Measurements from ENCODE around the gene FAM168A.
A peak's percentile ranks its signal among the peaks of the same experiment; 100 is the strongest.

Gene FAM168A

DNA sequence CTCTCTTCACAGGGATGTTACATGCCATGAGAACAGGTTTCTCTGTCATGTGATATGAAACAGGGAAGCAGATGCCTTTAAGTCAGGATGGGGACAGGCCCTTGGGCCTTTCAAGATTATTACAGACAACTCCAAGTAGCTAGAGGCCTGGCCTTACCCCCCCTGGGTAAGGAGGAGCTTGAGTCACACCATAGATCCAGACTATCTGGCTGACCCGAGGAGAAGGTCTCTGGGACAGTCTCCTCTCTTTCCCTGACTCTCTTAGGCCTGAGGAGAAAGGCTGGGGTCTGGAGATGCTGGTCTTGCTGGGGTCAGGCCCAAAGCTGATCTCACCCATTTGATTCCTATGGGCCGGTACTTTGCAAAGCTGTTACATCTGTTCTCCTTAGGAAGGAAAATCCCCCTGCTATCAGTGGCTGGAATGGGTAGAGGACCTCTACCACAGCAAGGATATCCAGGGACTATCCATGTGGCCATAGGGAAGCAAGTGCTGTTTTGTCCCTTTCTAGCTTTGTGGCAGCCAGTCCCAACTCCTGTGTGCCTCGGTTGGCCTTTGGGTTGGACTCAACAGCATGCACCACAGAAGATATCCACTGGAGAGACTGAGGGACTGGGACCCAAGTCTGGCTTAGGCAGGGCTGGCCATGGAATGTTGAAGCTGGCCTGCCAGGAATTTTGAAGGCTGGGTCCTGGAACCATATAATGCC lies 196.5 kb downstream of the FAM168A start:
- ATAC-seq, result no peak
- H3K27me3 Mint-ChIP-seq, result no peaks in the 10 kb centered on the region
- peaks cover 13% of the 10 kb centered on the region for H3K36me3 Mint-ChIP-seq (ENCODE audit: low read depth)
- no peak overlapping the region for H3K4me3 Mint-ChIP-seq
- H3K9me3 Mint-ChIP-seq, result no peaks in the 10 kb centered on the region
- peaks cover 3% of the 10 kb centered on the region for H3K4me1 Mint-ChIP-seq
- DNase-seq, result no peak
- no peak overlapping the region for H3K27ac Mint-ChIP-seq

- no peak overlapping the region for H3K4me3 Mint-ChIP-seq
Observed at GRCh38 chr11:73400293-73400692, 197.6 kb downstream of the FAM168A start.

GRCh38 chr11:73399636-73400035 lies 198.3 kb downstream of the FAM168A start:
- H3K36me3 Mint-ChIP-seq (ENCODE audit: low read depth), result peaks cover 15% of the 10 kb centered on the region
- ATAC-seq, result no peak
- H3K4me1 Mint-ChIP-seq, result peaks cover 3% of the 10 kb centered on the region
- H3K9me3 Mint-ChIP-seq, result no peaks in the 10 kb centered on the region
- no peak for DNase-seq
- no peak overlapping the region for H3K4me3 Mint-ChIP-seq
- H3K27me3 Mint-ChIP-seq, result no peaks in the 10 kb centered on the region
- peak overlapping the region; percentile 77 for H3K27ac Mint-ChIP-seq

More at GRCh38 chr11:73400293-73400692, 197.6 kb downstream of the FAM168A start:
- no peak for ATAC-seq
- no peaks in the 10 kb centered on the region for H3K27me3 Mint-ChIP-seq
- no peak for DNase-seq
- H3K27ac Mint-ChIP-seq, result no peak overlapping the region
- peaks cover 15% of the 10 kb centered on the region for H3K36me3 Mint-ChIP-seq (ENCODE audit: low read depth)
- H3K9me3 Mint-ChIP-seq, result no peaks in the 10 kb centered on the region
- H3K4me1 Mint-ChIP-seq, result peaks cover 3% of the 10 kb centered on the region

DNA sequence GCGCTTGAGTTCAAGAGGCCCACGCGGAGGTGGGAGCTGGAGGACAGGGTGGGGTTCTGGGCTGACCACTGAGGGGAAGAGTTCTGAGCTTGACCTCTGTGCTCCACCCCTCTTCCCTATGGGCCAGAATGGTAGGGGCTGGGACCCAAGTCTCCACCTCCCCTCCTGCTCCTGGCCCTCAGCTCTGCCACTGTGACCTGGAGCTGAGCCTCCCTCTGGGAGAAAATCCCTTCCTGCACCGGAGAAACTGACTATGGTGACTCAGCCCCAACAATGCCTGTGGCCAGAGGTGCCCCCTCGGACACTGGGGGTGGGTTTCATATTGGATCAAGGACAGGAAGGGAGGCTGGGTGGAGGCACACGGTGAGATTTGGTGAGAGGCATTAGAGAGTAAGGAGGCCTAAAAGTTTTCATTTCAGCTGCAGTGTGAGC lies 198.7 kb downstream of the FAM168A start:
- H3K9me3 Mint-ChIP-seq, result no peaks in the 10 kb centered on the region
- DNase-seq, result no peak
- H3K4me1 Mint-ChIP-seq, result peaks cover 3% of the 10 kb centered on the region
- peaks cover 15% of the 10 kb centered on the region for H3K36me3 Mint-ChIP-seq (ENCODE audit: low read depth)
- no peaks in the 10 kb centered on the region for H3K27me3 Mint-ChIP-seq
- no peak for ATAC-seq
- no peak overlapping the region for H3K4me3 Mint-ChIP-seq
- peak overlapping the region; percentile 77 for H3K27ac Mint-ChIP-seq

DNA sequence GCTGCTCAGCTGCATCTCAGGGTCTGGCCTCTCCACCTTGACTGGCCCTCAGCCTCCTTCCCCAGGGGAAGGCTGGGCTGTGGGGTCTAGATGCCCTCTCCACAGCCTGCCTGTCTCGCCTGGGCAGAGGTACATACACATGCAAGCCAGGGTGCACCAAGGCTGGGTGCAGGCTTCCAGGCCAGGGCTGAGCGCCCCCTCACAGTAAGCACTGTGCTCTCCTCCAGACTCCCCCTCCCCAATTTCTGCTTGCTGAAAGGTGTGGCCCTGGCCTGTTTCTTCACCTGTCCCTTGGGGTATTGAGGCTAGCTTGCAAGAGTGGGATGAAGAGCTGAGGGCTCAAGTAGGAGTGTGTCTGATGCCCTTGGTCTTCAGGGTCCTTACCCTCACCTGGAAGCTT lies 199.2 kb downstream of the FAM168A start:
- Mint-ChIP-seq H3K4me3 (no peak overlapping the region), H3K9me3 (no peaks in the 10 kb centered on the region), H3K36me3 (ENCODE audit: low read depth) (peaks cover 15% of the 10 kb centered on the region), H3K4me1 (peaks cover 3% of the 10 kb centered on the region), H3K27ac (no peak overlapping the region), H3K27me3 (no peaks in the 10 kb centered on the region)
- no peak for DNase-seq
- ATAC-seq, result no peak

DNA sequence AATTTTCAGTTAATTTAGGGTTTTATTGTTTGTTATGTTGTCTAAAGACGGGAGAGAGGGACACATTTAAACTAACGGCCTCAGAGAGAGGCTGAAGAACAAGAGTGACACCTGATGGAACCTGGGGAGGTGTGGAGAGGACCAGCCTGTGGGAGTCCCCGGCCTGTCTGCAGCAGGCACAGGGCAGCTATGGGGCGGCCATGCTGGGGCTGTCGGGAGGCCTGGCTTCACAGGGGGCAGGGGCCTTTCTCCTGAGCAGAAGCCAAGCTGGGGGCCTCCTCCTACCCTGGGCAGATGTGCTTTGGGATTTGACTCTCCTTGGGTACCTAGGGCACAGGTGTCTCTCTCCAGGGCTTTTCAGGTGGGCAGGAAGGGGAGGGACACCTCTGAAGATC lies 199.8 kb downstream of the FAM168A start:
- Mint-ChIP-seq H3K27ac (no peak overlapping the region), H3K4me3 (no peak overlapping the region), H3K27me3 (no peaks in the 10 kb centered on the region), H3K36me3 (ENCODE audit: low read depth) (peaks cover 15% of the 10 kb centered on the region), H3K4me1 (peaks cover 3% of the 10 kb centered on the region), H3K9me3 (no peaks in the 10 kb centered on the region)
- DNase-seq (no peak), ATAC-seq (no peak)

DNA sequence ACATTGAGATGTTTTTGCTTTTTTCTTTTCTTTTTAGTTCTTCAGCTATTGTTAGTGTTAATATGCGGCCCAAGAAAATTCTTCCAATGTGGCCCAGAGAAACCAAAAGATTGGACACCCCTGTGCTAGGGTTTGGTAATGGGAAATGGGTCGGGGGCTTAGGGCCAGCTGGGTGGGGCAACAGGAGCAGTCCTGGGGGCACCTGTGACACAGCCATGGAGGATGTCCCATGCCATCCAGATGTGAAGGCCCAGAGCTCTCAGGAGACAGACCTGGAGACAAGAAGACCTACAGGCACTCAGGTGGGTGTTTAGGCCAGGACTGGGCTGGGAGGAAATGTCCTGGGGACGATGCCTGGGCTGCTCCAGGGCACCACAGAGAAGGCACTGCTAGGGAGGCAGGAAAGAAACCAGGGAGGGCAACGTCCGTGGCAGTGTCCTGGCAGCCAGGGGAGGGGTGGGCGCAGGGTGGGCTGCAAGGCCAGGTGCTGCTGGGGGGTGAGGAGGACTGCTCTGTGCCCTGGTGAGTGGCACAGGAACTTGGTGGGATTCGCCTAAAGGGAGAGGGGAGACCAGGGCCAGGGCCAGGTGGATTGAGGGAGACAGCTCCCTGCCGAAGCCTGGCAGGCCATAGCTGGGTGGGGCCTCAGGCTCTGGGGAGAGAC lies 200.3 kb downstream of the FAM168A start:
- no peak overlapping the region for H3K4me3 Mint-ChIP-seq
- H3K27ac Mint-ChIP-seq, result no peak overlapping the region
- H3K9me3 Mint-ChIP-seq, result no peaks in the 10 kb centered on the region
- DNase-seq (no peak), ATAC-seq (no peak)
- peaks cover 1% of the 10 kb centered on the region for H3K4me1 Mint-ChIP-seq
- H3K36me3 Mint-ChIP-seq (ENCODE audit: low read depth), result peaks cover 15% of the 10 kb centered on the region
- H3K27me3 Mint-ChIP-seq, result no peaks in the 10 kb centered on the region

DNA sequence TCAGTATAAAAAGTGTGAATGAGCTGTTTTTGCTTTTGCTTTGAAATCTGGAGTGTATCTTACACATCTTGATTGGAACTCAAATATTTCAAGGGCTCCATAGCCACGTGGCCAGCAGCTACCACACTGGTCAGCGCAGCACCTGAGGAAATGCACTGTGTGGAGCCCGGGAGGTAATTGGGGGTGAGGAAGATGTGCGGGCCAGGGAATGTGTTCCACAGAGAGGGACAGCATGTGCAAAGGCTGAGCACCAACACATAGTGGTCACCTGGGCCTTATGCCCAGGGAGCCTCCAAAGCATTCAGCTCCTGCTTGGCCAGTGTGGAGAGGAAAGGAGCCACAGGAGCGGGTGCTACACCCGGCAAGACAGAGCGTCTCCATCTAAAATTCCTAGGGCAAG lies 200.9 kb downstream of the FAM168A start:
- H3K9me3 Mint-ChIP-seq, result no peaks in the 10 kb centered on the region
- H3K27me3 Mint-ChIP-seq, result no peaks in the 10 kb centered on the region
- no peak overlapping the region for H3K27ac Mint-ChIP-seq
- no peak overlapping the region for H3K4me3 Mint-ChIP-seq
- H3K4me1 Mint-ChIP-seq, result peaks cover 1% of the 10 kb centered on the region
- peaks cover 17% of the 10 kb centered on the region for H3K36me3 Mint-ChIP-seq (ENCODE audit: low read depth)
- DNase-seq, result no peak
- no peak for ATAC-seq

DNA sequence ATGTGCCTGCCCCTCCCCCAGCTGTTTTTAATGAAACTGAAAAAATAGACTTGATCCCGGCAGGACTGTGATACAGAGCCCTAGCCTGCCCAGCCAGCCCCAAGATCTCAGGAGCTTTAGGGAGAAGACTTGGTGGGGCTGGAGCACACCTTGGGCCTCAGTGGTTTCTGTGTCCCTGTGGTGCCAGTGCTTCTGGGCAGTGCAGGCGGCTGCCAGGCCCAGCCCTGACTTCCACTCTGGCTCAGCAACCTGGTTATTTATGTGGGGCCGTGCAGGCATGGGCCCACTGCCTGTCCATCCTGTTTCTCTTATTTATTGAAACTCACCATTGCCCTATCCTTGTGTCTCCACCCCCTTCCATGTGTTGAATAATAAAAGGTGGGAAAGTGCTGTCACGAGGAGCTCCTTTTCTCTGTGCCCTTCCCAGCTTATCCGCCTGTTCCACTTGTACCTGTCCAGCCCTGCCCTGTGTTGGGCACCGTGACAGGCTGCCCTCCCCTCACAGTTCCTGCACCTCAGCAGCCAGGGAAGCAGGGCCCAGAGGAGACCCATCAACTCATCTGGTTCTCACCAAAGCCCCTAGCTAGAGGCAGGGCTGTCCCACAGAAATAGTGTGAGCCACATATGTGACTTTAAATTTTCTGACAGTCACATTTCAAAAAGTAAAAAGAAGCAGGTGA lies 201.5 kb downstream of the FAM168A start:
- Mint-ChIP-seq H3K9me3 (no peaks in the 10 kb centered on the region), H3K27me3 (no peaks in the 10 kb centered on the region), H3K4me3 (no peak overlapping the region), H3K36me3 (ENCODE audit: low read depth) (peaks cover 17% of the 10 kb centered on the region), H3K4me1 (peaks cover 1% of the 10 kb centered on the region), H3K27ac (no peak overlapping the region)
- ATAC-seq (no peak), DNase-seq (no peak)

DNA sequence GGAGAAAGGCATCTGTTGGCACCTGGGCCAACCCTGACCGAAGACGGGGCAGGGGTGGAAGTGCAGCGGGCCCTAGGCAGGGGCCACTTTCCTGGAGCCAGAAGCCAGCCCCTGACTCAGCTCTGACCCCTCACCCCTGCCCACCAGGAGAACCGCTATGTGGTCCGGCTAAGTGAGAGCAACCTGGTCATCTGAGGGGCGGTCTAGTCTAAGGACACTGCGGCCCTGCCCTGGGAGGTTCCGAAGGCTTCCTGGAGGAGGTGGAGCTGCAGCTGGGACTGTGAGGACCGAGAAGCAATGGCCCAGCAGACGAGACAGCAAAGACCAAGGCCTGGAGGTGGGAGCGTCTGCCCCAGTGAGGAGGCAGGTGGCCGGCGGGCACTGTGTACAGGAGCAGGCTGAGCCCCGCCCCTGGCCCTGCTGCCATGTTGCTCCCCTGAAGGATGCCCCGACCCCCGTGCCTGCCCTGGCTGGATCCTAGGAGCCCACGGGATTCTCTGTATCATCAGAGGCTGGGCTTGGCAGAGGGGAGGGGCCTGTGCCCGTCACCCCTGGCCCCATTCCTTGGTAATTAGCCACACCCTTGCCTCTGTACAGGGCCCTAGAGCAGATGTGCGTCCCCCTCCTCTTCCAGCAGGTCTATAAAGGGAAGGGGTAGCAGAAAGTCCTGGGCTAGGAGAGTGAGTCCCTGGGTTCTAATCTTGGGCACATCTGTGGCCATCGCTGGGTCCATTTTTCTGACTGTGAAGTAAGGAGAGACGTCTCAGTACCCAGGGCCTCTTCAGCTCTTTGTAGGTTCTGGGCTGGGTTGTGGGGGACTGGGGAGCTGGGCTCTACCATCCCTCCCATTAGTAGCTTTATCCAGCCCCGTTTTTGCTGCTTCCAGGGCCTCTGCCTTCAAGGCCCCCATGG lies 202.4 kb downstream of the FAM168A start:
- no peak overlapping the region for H3K4me3 Mint-ChIP-seq
- H3K36me3 Mint-ChIP-seq (ENCODE audit: low read depth), result peaks cover 17% of the 10 kb centered on the region
- H3K9me3 Mint-ChIP-seq, result no peaks in the 10 kb centered on the region
- no peak overlapping the region for H3K27ac Mint-ChIP-seq
- ATAC-seq, result no peak
- DNase-seq, result no peak
- H3K4me1 Mint-ChIP-seq, result peaks cover 1% of the 10 kb centered on the region
- H3K27me3 Mint-ChIP-seq, result no peaks in the 10 kb centered on the region

DNA sequence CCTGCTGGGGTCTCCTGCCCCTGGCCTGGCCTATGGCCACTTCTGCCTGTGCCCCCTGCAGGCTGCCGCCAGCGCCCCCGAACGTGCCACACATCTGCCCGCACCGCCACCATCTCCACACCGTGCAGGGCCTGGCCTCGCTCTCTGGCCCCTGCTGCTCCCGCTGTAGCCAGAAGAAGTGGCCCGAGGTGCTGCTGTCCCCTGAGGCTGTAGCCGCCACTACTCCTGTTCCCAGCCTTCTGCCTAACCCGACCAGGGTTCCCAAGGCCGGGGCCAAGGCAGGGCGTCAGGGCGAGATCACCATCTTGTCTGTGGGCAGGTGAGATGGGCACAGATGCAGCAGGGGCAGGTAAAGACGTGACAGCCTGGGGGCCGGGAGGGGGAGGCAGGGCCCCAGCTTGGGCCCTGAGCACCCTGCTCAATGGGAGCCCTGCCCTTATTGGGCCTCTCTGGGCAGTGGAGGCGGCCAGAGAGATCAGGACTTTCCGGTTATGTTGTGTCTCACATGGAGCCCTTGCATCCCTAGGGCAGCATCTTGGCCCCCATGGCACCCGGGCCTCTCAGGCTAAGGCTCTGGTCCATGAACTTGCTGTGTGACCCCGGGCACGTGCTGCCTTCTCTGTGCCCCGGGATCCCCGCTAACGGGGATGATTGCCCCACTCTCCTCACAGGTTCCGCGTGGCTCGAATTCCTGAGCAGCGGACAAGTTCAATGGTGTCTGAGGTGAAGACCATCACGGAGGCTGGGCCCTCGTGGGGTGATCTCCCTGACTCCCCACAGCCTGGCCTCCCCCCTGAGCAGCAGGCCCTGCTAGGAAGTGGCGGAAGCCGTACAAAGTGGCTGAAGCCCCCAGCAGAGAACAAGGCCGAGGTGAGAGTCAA lies 203.3 kb downstream of the FAM168A start:
- DNase-seq, result no peak
- Mint-ChIP-seq H3K27ac (no peak overlapping the region), H3K4me3 (no peak overlapping the region)

DNA sequence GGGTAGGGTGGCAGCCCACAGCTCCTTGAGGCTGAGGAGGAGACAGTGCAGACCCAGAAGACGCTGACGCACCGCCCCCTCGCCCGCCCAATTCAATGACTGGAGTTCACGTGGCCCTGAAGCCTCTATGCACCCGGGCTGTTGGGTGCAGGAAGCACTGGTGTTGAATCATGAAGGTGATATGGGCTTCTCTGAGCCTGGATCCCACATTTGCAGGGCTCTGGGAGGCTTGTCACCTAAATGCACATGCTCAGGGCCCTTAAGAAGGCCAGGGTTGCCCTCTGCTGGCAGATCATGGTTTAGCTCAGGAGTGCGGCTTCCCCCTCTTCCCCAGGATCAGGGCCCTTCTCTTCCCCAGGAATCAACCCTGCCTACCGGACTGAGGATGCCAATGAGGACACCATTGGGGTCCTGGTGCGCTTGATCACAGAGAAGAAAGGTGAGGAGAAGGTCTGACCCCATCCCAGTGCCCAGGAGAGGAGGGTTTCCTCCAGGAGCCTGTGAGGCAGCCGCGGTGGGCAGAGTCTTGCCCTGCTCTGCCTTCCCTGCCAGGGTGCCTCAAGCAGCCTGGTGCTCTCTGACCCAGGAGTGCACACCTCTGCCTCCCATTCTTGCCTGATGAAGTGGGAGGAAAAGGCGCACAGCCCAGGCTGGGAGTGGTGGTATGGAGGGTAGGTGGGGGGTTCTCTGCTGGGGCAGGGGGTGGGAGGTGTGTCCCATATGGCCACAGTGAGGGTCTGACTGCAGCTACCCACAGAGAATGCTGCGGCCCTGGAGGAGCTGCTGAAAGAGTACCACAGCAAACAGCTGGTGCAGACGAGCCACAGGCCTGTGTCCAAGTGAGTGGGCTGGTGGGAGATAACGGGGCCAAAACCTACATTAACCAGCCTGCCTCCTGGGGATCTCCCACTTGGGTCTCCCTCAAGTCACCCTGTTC lies 204.2 kb downstream of the FAM168A start:
- Mint-ChIP-seq H3K27me3 (no peaks in the 10 kb centered on the region), H3K27ac (no peak overlapping the region), H3K4me3 (no peak overlapping the region), H3K4me1 (no peaks in the 10 kb centered on the region), H3K36me3 (ENCODE audit: low read depth) (peaks cover 17% of the 10 kb centered on the region), H3K9me3 (no peaks in the 10 kb centered on the region)
- ATAC-seq (peak; percentile 66), DNase-seq (peak; percentile 61)

More for the DNA sequence above, 203.3 kb downstream of the FAM168A start:
- Mint-ChIP-seq H3K4me1 (peaks cover 1% of the 10 kb centered on the region), H3K36me3 (ENCODE audit: low read depth) (peaks cover 17% of the 10 kb centered on the region), H3K9me3 (no peaks in the 10 kb centered on the region), H3K27me3 (no peaks in the 10 kb centered on the region)
- no peak for ATAC-seq

DNA sequence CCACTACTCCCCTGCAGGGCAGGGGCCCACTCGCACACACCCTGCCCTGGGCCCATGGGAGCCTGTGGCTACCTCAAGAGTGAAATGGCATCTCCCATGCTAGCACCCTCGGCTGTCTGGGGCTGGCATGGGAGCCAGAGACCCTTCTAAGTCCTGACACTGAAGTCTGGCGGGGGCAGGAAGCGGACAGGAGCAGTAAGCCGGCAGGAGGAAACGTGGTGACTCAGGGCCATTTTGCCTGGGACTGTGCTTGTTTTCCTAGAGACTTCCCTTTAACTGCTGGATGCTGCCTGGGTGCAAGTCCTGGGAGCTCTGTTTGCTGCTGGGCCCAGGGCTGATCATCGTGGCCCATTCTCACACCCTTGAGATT lies 204.9 kb downstream of the FAM168A start:
- H3K36me3 Mint-ChIP-seq (ENCODE audit: low read depth), result peaks cover 16% of the 10 kb centered on the region
- no peaks in the 10 kb centered on the region for H3K27me3 Mint-ChIP-seq
- DNase-seq (no peak), ATAC-seq (no peak)
- no peaks in the 10 kb centered on the region for H3K9me3 Mint-ChIP-seq
- peaks cover 4% of the 10 kb centered on the region for H3K4me1 Mint-ChIP-seq
- H3K4me3 Mint-ChIP-seq, result no peak overlapping the region
- no peak overlapping the region for H3K27ac Mint-ChIP-seq
